Muscle layer of colon (tissue), 2 donors: ENCODE data around the gene MORC3.
"Not testable (repeated sequence)": the region's sequence is repeated elsewhere in the genome, so short reads cannot be mapped to it uniquely, and the experiment has no call there.

Source experiments
- H3K27ac ChIP-seq: one replicate; pipeline ENCODE4 v1.7.0; 2013; ENCODE audit warnings: low read depth, mild to moderate bottlenecking, low read length, moderate library complexity
- H3K27me3 ChIP-seq, 2 donors: one replicate each; pipeline ENCODE4 v1.7.0; 2013; ENCODE audit warnings: low read length in 2 of 2, mild to moderate bottlenecking in 2 of 2; ENCODE audit not compliant: insufficient read depth in 2 of 2, control insufficient read depth in 1 of 2
- H3K36me3 ChIP-seq: one replicate; pipeline ENCODE4 v1.7.0; 2013; ENCODE audit warnings: mild to moderate bottlenecking, low read length; ENCODE audit not compliant: insufficient read depth
- H3K4me1 ChIP-seq: one replicate; pipeline ENCODE4 v1.7.0; 2013; ENCODE audit warnings: mild to moderate bottlenecking, low read length; ENCODE audit not compliant: insufficient read depth
- H3K4me3 ChIP-seq, 2 donors: one replicate each; pipeline ENCODE4 v1.7.0; 2013; ENCODE audit warnings: low read length in 2 of 2, low read depth in 1 of 2, mild to moderate bottlenecking in 1 of 2, moderate library complexity in 1 of 2
- H3K9ac ChIP-seq: one replicate; pipeline ENCODE4 v1.7.0; 2013; ENCODE audit warnings: low read length
- H3K9me3 ChIP-seq: one replicate; pipeline ENCODE4 v1.7.0; 2013; ENCODE audit warnings: mild to moderate bottlenecking, low read length
- donor health status: abdominal sarcoma.
- donor health status: Adenocarcinoma of cecum.

Gene MORC3

GRCh38 chr21:36310016-36310415, 10.0 kb upstream of the MORC3 start:
- no peaks in the 10 kb centered on the region for H3K27me3 ChIP-seq
- H3K4me1 ChIP-seq = no peaks in the 10 kb centered on the region
- no peak overlapping the region for H3K9ac ChIP-seq
- H3K4me3 ChIP-seq = no peak overlapping the region
- no peaks in the 10 kb centered on the region for H3K36me3 ChIP-seq
- no peak overlapping the region for H3K27ac ChIP-seq
- H3K9me3 ChIP-seq = no peaks in the 10 kb centered on the region

GRCh38 chr21:36313446-36313845, 6.6 kb upstream of the MORC3 start:
- not testable (repeated sequence) for H3K9ac ChIP-seq, H3K27me3 ChIP-seq, H3K4me1 ChIP-seq, H3K4me3 ChIP-seq, H3K9me3 ChIP-seq, H3K36me3 ChIP-seq, H3K27ac ChIP-seq

GRCh38 chr21:36316045-36316444, 4.0 kb upstream of the MORC3 start:
- H3K27me3 ChIP-seq, H3K9me3 ChIP-seq, H3K9ac ChIP-seq, H3K4me1 ChIP-seq, H3K36me3 ChIP-seq, H3K27ac ChIP-seq, H3K4me3 ChIP-seq: not testable (repeated sequence)

GRCh38 chr21:36316872-36317484, 3.0 kb upstream of the MORC3 start:
- H3K4me3 ChIP-seq = no peak overlapping the region
- peaks cover 6% of the 10 kb centered on the region for H3K4me1 ChIP-seq
- no peaks in the 10 kb centered on the region for H3K27me3 ChIP-seq
- no peak overlapping the region for H3K9ac ChIP-seq
- H3K27ac ChIP-seq = no peak overlapping the region
- no peaks in the 10 kb centered on the region for H3K9me3 ChIP-seq
- H3K36me3 ChIP-seq = no peaks in the 10 kb centered on the region

GRCh38 chr21:36319406-36319766, 611 bp upstream of the MORC3 start:
- H3K9me3 ChIP-seq, H3K27me3 ChIP-seq, H3K36me3 ChIP-seq: not testable (repeated sequence)
- Histone ChIP-seq H3K4me1 (peaks cover 25% of the 10 kb centered on the region), H3K4me3 (peak overlapping the region in 1 of 2 donors; percentile 54), H3K27ac (peak overlapping the region; percentile 90), H3K9ac (peak overlapping the region; percentile 14)

- H3K9me3 ChIP-seq = no peaks in the 10 kb centered on the region
- H3K9ac ChIP-seq = peak overlapping the region; percentile 13
- H3K4me3 ChIP-seq = peak overlapping the region; percentile 54 to 56
- H3K27me3 ChIP-seq = no peaks in the 10 kb centered on the region
- peaks cover 25% of the 10 kb centered on the region for H3K4me1 ChIP-seq
- peak overlapping the region; percentile 90 for H3K27ac ChIP-seq
- no peaks in the 10 kb centered on the region for H3K36me3 ChIP-seq
Measured at GRCh38 chr21:36320421-36321324, 676 bp downstream of the MORC3 start.

- Histone ChIP-seq H3K36me3 (no peaks in the 10 kb centered on the region), H3K27ac (peak overlapping the region; percentile 90), H3K9me3 (no peaks in the 10 kb centered on the region), H3K27me3 (no peaks in the 10 kb centered on the region), H3K4me1 (peaks cover 25% of the 10 kb centered on the region), H3K4me3 (peak overlapping the region; percentile 54 to 56), H3K9ac (peak overlapping the region; percentile 13)
Measured at GRCh38 chr21:36321325-36322082, 1.5 kb downstream of the MORC3 start.

GRCh38 chr21:36322083-36322424, 2.1 kb downstream of the MORC3 start:
- Histone ChIP-seq H3K27me3 (no peaks in the 10 kb centered on the region), H3K36me3 (no peaks in the 10 kb centered on the region), H3K9me3 (no peaks in the 10 kb centered on the region), H3K27ac (peak overlapping the region; percentile 90), H3K4me3 (peak overlapping the region in 1 of 2 donors; percentile 54), H3K4me1 (peaks cover 25% of the 10 kb centered on the region), H3K9ac (peak overlapping the region; percentile 13)

GRCh38 chr21:36323032-36323431, 3.0 kb downstream of the MORC3 start:
- H3K9me3 ChIP-seq = no peaks in the 10 kb centered on the region
- H3K27ac ChIP-seq = peak overlapping the region; percentile 14
- H3K27me3 ChIP-seq = no peaks in the 10 kb centered on the region
- no peak overlapping the region for H3K9ac ChIP-seq
- H3K4me1 ChIP-seq = peaks cover 32% of the 10 kb centered on the region
- H3K4me3 ChIP-seq = no peak overlapping the region
- H3K36me3 ChIP-seq = no peaks in the 10 kb centered on the region

- H3K9ac ChIP-seq = no peak overlapping the region
- H3K4me1 ChIP-seq = peaks cover 46% of the 10 kb centered on the region
- no peak overlapping the region for H3K4me3 ChIP-seq
- H3K36me3 ChIP-seq = peaks cover 4% of the 10 kb centered on the region
- no peak overlapping the region for H3K27ac ChIP-seq
- no peaks in the 10 kb centered on the region for H3K9me3 ChIP-seq
- H3K27me3 ChIP-seq = no peaks in the 10 kb centered on the region
Measured at GRCh38 chr21:36325373-36326010, 5.5 kb downstream of the MORC3 start.

GRCh38 chr21:36330904-36331303, 10.9 kb downstream of the MORC3 start:
- no peak overlapping the region for H3K9ac ChIP-seq
- no peaks in the 10 kb centered on the region for H3K27me3 ChIP-seq
- peaks cover 37% of the 10 kb centered on the region for H3K4me1 ChIP-seq
- no peaks in the 10 kb centered on the region for H3K9me3 ChIP-seq
- no peak overlapping the region for H3K4me3 ChIP-seq
- H3K27ac ChIP-seq = no peak overlapping the region
- peaks cover 8% of the 10 kb centered on the region for H3K36me3 ChIP-seq
